Erythroblast (primary cell): Measurements from ENCODE around the gene ARMC12.

ENCODE experiments used
- GATA1 ChIP-seq: IDR thresholded peaks from 2 replicates; pipeline ENCODE4 v1.6.1; 2011; ENCODE audit warnings: low read depth, mild to moderate bottlenecking, control low read depth, low read length, moderate library complexity
- POLR2A ChIP-seq: IDR thresholded peaks from 2 replicates; pipeline ENCODE4 v1.6.1; 2011; ENCODE audit warnings: mild to moderate bottlenecking, low read length

DNA sequence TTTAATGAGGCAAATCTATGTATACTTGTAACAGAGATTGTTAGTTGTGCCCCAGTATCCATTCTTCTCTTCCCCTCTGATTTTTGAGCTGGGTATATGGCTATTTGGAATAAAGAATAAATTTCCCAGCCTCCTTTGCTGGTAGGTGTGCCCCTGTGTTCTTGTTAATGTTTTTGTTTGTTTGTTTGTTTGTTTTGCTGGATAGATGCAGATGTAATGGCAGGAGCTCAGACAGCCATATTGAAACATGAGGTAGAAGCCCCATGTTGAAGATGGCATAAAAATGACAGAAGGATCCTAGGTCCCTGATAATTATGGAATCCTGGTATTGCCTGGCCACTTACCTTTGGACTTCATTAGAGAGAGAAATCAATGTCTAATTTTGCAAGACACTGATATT, 28.2 kb upstream of the ARMC12 start:
- TF ChIP-seq POLR2A: no peak
- no peak for TF ChIP-seq GATA1
